A673 (cell line): Measurements from ENCODE around the gene ZBTB16. TPM values are rescaled to one million over a fixed set of nuclear protein-coding genes. Genes with fewer than 3 reads are reported as not detected.

ENCODE experiments used
- BruUV-seq: library from RNA; stranded (reverse); fragments of 400-500 nt; replicated peaks from 2 replicates; lab custom pipeline; 2021; lab: Mats Ljungman, UMichigan
- CTCF ChIA-PET: fragments of 300-600 bp; sonication (Branson Sonifier 250); formaldehyde crosslinking; loops from one replicate; lab custom pipeline; 2022; ENCODE audit warnings: antibody characterized with exemption; lab: Charles Lee
- POLR2A ChIA-PET: fragments of 300-600 bp; sonication (Branson Sonifier 250); formaldehyde crosslinking; loops from one replicate; lab custom pipeline; 2022; ENCODE audit warnings: antibody characterized with exemption; ENCODE audit not compliant: low non-redundant PET; lab: Charles Lee
- DNase-seq: peaks from one replicate; pipeline ENCODE4 v3.0.0-alpha.2; 2015; ENCODE audit warnings: low spot score
- H3K27ac ChIP-seq: fragments of 200-600 bp; sonication (generic); 2 replicates; pipeline ENCODE4 v1.5.1; 2016; ENCODE audit warnings: mixed run types, low read depth, mild to moderate bottlenecking, mixed read lengths, antibody characterized with exemption, low read length; ENCODE audit not compliant: poor library complexity, severe bottlenecking
- H3K27me3 ChIP-seq: fragments of 200-600 bp; sonication (generic); replicated peaks from 2 replicates; pipeline ENCODE4 v1.6.1; 2017; ENCODE audit warnings: mixed run types, low read depth, mild to moderate bottlenecking, mixed read lengths, antibody characterized with exemption, low read length; ENCODE audit not compliant: insufficient read depth, poor library complexity
- H3K36me3 ChIP-seq: fragments of 200-600 bp; sonication (generic); 2 replicates; pipeline ENCODE4 v1.6.1; 2016; ENCODE audit warnings: mixed run types, mild to moderate bottlenecking, mixed read lengths, antibody characterized with exemption, low read length; ENCODE audit not compliant: insufficient read depth, poor library complexity, severe bottlenecking
- H3K4me1 ChIP-seq: fragments of 200-600 bp; sonication (generic); 2 replicates; pipeline ENCODE4 v1.6.1; 2017; ENCODE audit warnings: mixed run types, mild to moderate bottlenecking, mixed read lengths, antibody characterized with exemption, low read length; ENCODE audit not compliant: insufficient read depth, poor library complexity, severe bottlenecking
- H3K4me3 ChIP-seq: fragments of 200-600 bp; sonication (generic); 2 replicates; pipeline ENCODE4 v1.5.1; 2016; ENCODE audit warnings: low read depth, mixed run types, mild to moderate bottlenecking, mixed read lengths, low read length; ENCODE audit not compliant: poor library complexity, severe bottlenecking
- H3K9me3 ChIP-seq: fragments of 200-600 bp; sonication (generic); 2 replicates; pipeline ENCODE4 v1.6.1; 2016; ENCODE audit warnings: mixed run types, low read depth, mild to moderate bottlenecking, mixed read lengths, antibody characterized with exemption, low read length; ENCODE audit not compliant: poor library complexity, severe bottlenecking
- EZH2 ChIP-seq: fragments of 200-600 bp; sonication (generic); IDR thresholded peaks from 2 replicates; pipeline ENCODE4 v1.6.1; 2017; ENCODE audit warnings: borderline replicate concordance, low read depth, mild to moderate bottlenecking, mixed read lengths, antibody characterized with exemption, low read length; ENCODE audit not compliant: poor library complexity, severe bottlenecking
- intact Hi-C: fragments of 100-400 bp; cut with micrococcal nuclease; formaldehyde crosslinking; loops from one replicate; pipeline ENCODE4 v1.10.0; 2022; ENCODE audit not compliant: unreplicated experiment
- total RNA-seq: library from RNA; stranded (reverse); gene quantifications from 2 replicates; pipeline ENCODE4 v1.2.3, GENCODE V29; 2021
- TF ChIP-seq, protein P1 (sequence below): fragments of 300-800, 200-600 bp; sonication (generic); conservative IDR thresholded peaks from 2 replicates; pipeline ENCODE4 v1.5.1; 2017; ENCODE audit warnings: low read depth, mild to moderate bottlenecking, antibody characterized with exemption, low read length, moderate library complexity, mixed read lengths

ZBTB16 gene
- total RNA-seq, 1 experiment from 2014 or later, result 12.0 TPM

- no peak for DNase-seq
- H3K27me3 ChIP-seq, result no peaks in the 10 kb centered on the region
- no peak for TF ChIP-seq EZH2
- TF ChIP-seq, protein P1, sequence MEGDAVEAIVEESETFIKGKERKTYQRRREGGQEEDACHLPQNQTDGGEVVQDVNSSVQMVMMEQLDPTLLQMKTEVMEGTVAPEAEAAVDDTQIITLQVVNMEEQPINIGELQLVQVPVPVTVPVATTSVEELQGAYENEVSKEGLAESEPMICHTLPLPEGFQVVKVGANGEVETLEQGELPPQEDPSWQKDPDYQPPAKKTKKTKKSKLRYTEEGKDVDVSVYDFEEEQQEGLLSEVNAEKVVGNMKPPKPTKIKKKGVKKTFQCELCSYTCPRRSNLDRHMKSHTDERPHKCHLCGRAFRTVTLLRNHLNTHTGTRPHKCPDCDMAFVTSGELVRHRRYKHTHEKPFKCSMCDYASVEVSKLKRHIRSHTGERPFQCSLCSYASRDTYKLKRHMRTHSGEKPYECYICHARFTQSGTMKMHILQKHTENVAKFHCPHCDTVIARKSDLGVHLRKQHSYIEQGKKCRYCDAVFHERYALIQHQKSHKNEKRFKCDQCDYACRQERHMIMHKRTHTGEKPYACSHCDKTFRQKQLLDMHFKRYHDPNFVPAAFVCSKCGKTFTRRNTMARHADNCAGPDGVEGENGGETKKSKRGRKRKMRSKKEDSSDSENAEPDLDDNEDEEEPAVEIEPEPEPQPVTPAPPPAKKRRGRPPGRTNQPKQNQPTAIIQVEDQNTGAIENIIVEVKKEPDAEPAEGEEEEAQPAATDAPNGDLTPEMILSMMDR, result no peak
- intact Hi-C loops, result no loop called here
- H3K27ac ChIP-seq, result no peak overlapping the region
- no peak overlapping the region for H3K4me3 ChIP-seq
- ChIA-PET CTCF (no interaction called here), POLR2A (no interaction called here)
- H3K36me3 ChIP-seq, result no peaks in the 10 kb centered on the region
- BruUV-seq, result no TSS peak
- no peaks in the 10 kb centered on the region for H3K4me1 ChIP-seq
- H3K9me3 ChIP-seq, result no peaks in the 10 kb centered on the region
Observed at GRCh38 chr11:114246321-114247069, 187.0 kb downstream of the ZBTB16 start.

DNA sequence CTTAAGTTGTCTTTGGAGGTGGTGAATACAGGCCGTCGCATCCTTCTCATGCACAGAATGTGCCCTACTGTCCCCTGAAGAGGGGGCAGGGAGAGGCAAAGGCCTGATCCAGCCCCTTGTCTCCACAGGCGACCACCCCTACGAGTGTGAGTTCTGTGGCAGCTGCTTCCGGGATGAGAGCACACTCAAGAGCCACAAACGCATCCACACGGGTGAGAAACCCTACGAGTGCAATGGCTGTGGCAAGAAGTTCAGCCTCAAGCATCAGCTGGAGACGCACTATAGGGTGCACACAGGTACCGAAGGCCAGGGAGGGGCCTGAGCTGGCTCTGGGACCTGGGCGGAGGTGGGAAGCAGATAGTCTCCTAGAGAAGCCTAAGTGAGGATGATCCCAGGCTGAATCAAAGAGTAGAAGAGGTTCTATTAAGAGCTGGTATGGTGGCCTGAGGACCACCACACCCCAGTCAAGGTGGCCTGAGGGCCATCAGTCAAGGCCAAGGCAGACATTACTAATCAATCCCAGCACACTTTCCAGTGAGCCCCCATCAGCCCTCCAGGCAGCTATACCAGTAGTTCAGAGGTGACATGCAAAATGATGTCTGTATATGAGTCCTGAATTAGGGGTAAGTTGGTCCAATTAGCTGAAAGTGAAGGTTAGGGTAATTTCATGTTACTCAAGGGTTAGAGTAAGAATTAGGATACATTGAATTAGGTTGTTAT, 187.7 kb downstream of the ZBTB16 start:
- intact Hi-C loops, result no loop called here
- Histone ChIP-seq H3K4me3 (no peak overlapping the region), H3K27me3 (no peaks in the 10 kb centered on the region), H3K36me3 (no peaks in the 10 kb centered on the region), H3K9me3 (no peaks in the 10 kb centered on the region), H3K27ac (no peak overlapping the region), H3K4me1 (no peaks in the 10 kb centered on the region)
- BruUV-seq, result no TSS peak
- no peak for DNase-seq
- TF ChIP-seq, protein P1, result no peak
- TF ChIP-seq EZH2, result no peak
- CTCF ChIA-PET, result no interaction called here
- POLR2A ChIA-PET, result no interaction called here

DNA sequence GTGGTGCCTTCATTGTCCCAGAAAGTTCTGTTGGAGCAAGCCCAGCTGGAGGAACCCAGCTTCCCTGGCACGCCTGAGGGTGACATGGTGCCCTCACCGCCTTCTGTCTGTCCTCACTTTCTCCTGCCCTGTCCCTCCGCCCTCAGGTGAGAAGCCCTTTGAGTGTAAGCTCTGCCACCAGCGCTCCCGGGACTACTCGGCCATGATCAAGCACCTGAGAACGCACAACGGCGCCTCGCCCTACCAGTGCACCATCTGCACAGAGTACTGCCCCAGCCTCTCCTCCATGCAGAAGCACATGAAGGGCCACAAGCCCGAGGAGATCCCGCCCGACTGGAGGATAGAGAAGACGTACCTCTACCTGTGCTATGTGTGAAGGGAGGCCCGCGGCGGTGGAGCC, 190.7 kb downstream of the ZBTB16 start:
- Histone ChIP-seq H3K4me1 (no peaks in the 10 kb centered on the region), H3K27me3 (no peaks in the 10 kb centered on the region), H3K4me3 (no peak overlapping the region), H3K27ac (no peak overlapping the region), H3K36me3 (no peaks in the 10 kb centered on the region), H3K9me3 (no peaks in the 10 kb centered on the region)
- no TSS peak for BruUV-seq
- intact Hi-C loops, result no loop called here
- no peak for TF ChIP-seq EZH2
- TF ChIP-seq, protein P1, result no peak
- ChIA-PET POLR2A (no interaction called here), CTCF (interaction anchor here (1.4 kb wide), 1 partner anchor 11 kb away, joined by 5 read pairs; no protein-coding TSS in a partner anchor)
- DNase-seq, result no peak
